ENCODE measurements around the gene COL1A2. TPM values are rescaled to one million over a fixed set of nuclear protein-coding genes. Genes with fewer than 3 reads are reported as not detected.

Gene COL1A2
- total RNA-seq, 1 donor from 2014 or later = 84.4 TPM

- no peak for DNase-seq (ENCODE audit: low spot score in 2 of 2)
- no peak for FAIRE-seq
Measured at GRCh38 chr7:94405506-94405905, 10.8 kb downstream of the COL1A2 start.

GRCh38 chr7:94406696-94407095, 12.0 kb downstream of the COL1A2 start:
- DNase-seq (ENCODE audit: low spot score in 2 of 2) (no peak), FAIRE-seq (no peak)

GRCh38 chr7:94409200-94409948, 14.7 kb downstream of the COL1A2 start:
- DNase-seq (ENCODE audit: low spot score in 2 of 2) = no peak
- FAIRE-seq = no peak

- DNase-seq (ENCODE audit: low spot score in 2 of 2) = no peak
- FAIRE-seq = no peak
Measured at GRCh38 chr7:94410413-94411187, 15.9 kb downstream of the COL1A2 start.

GRCh38 chr7:94411188-94411466, 16.4 kb downstream of the COL1A2 start:
- DNase-seq (ENCODE audit: low spot score in 2 of 2) (no peak), FAIRE-seq (no peak)

- FAIRE-seq = no peak
- DNase-seq (ENCODE audit: low spot score in 2 of 2) = no peak
Measured at GRCh38 chr7:94412762-94413322, 18.1 kb downstream of the COL1A2 start.

GRCh38 chr7:94414481-94414880, 19.8 kb downstream of the COL1A2 start:
- DNase-seq (ENCODE audit: low spot score in 2 of 2) (no peak), FAIRE-seq (no peak)

GRCh38 chr7:94414980-94415379, 20.3 kb downstream of the COL1A2 start:
- FAIRE-seq (no peak), DNase-seq (ENCODE audit: low spot score in 2 of 2) (no peak)

GRCh38 chr7:94417306-94417705, 22.6 kb downstream of the COL1A2 start:
- no peak for FAIRE-seq
- no peak for DNase-seq (ENCODE audit: low spot score in 2 of 2)

- DNase-seq (ENCODE audit: low spot score in 2 of 2) (no peak), FAIRE-seq (no peak)
Measured at GRCh38 chr7:94417901-94418300, 23.2 kb downstream of the COL1A2 start.

GRCh38 chr7:94418851-94419250, 24.2 kb downstream of the COL1A2 start:
- DNase-seq (ENCODE audit: low spot score in 2 of 2) (no peak), FAIRE-seq (no peak)

- FAIRE-seq = no peak
- DNase-seq (ENCODE audit: low spot score in 2 of 2) = no peak
Measured at GRCh38 chr7:94420328-94420727, 25.6 kb downstream of the COL1A2 start.

- no peak for FAIRE-seq
- DNase-seq (ENCODE audit: low spot score in 2 of 2) = no peak
Measured at GRCh38 chr7:94421681-94422080, 27.0 kb downstream of the COL1A2 start.

GRCh38 chr7:94422136-94422535, 27.4 kb downstream of the COL1A2 start:
- FAIRE-seq (no peak), DNase-seq (ENCODE audit: low spot score in 2 of 2) (no peak)

GRCh38 chr7:94422827-94423460, 28.2 kb downstream of the COL1A2 start:
- no peak for FAIRE-seq

GRCh38 chr7:94423863-94424735, 29.4 kb downstream of the COL1A2 start:
- FAIRE-seq (no peak), DNase-seq (ENCODE audit: low spot score in 2 of 2) (no peak)

More at GRCh38 chr7:94422827-94423460, 28.2 kb downstream of the COL1A2 start:
- DNase-seq (ENCODE audit: low spot score in 2 of 2) = no peak

- no peak for FAIRE-seq
- DNase-seq (ENCODE audit: low spot score in 2 of 2) = no peak
Measured at GRCh38 chr7:94425546-94425945, 30.9 kb downstream of the COL1A2 start.

- FAIRE-seq = no peak
- no peak for DNase-seq (ENCODE audit: low spot score in 2 of 2)
Measured at GRCh38 chr7:94426980-94427875, 32.5 kb downstream of the COL1A2 start.

- DNase-seq (ENCODE audit: low spot score in 2 of 2) (no peak), FAIRE-seq (no peak)
Measured at GRCh38 chr7:94429153-94429552, 34.5 kb downstream of the COL1A2 start.

Data from frontal cortex (tissue), 4 donors.